OCI-LY7 (cell line): ENCODE data around the gene ATP5PD.
A peak's percentile ranks its signal among the peaks of the same experiment; 100 is the strongest.

Experiments
- CTCF ChIP-seq: fragments of 200-600 bp; sonication (generic); conservative IDR thresholded peaks from 2 replicates; pipeline ENCODE4 v1.5.1; 2014; ENCODE audit warnings: mild to moderate bottlenecking, antibody characterized with exemption, low read length, moderate library complexity, mixed read lengths
- EZH2phosphoT487 ChIP-seq: fragments of 200-600 bp; sonication (generic); IDR thresholded peaks from 2 replicates; pipeline ENCODE4 v1.6.1; 2018; ENCODE audit warnings: low read depth, borderline replicate concordance, mild to moderate bottlenecking, mixed run types, antibody characterized with exemption, low read length, moderate library complexity, mixed read lengths

- TF ChIP-seq CTCF (peak; percentile 63), EZH2phosphoT487 (no peak)
These were observed 34.2 kb downstream of the ATP5PD start, which contains the start of gene MRPL58 for GRCh38 chr17:75012346-75013091.
